Adrenal gland (tissue), 5 donors: ENCODE results near the gene CHIC2.

Experiments
- POLR2A ChIP-seq, 2 donors: fragments of 450-650 bp; IDR thresholded peaks; one replicate each; pipeline ENCODE4 v1.6.1; 2017; ENCODE audit warnings: antibody characterized with exemption in 2 of 2, mild to moderate bottlenecking in 2 of 2, moderate library complexity in 1 of 2
- TF ChIP-seq, protein P1 (sequence below), 6 experiments: fragments of 450-650 bp in 4 of 6; fragments of 200-600 bp in 2 of 6; sonication (generic) in 1 of 6; IDR thresholded peaks; 1 replicate in 5 of 6; 2 replicates in 1 of 6; pipeline versions ENCODE4 v1.5.1 to v1.8.0; 2016 to 2021; ENCODE audit warnings: antibody characterized with exemption in 6 of 6, mild to moderate bottlenecking in 2 of 6, moderate library complexity in 1 of 6
- donor health status: DM: no; HTN: no; CAD: no.

DNA sequence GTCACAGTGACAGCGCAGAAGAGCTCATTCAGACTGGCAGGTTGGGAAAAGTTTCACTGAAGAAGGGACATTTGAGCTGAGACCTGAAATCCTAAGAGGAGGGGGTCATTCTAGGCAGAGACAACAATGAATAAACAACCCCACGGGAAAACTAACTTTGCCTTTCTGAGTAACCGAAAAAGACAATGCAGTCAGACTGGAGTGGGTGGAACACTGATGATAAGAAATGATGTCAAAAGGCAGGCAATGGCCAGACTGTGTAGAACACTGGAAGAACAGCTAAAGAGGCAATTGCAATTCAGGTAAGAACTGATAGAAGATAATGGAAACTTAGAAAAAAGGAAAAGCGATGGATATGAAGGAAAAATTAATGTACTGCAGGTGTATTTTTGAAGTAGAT, 73.8 kb downstream of the CHIC2 start:
- no peak for TF ChIP-seq POLR2A (IDR thresholded peaks at IDR 0.05)
- TF ChIP-seq, protein P1, sequence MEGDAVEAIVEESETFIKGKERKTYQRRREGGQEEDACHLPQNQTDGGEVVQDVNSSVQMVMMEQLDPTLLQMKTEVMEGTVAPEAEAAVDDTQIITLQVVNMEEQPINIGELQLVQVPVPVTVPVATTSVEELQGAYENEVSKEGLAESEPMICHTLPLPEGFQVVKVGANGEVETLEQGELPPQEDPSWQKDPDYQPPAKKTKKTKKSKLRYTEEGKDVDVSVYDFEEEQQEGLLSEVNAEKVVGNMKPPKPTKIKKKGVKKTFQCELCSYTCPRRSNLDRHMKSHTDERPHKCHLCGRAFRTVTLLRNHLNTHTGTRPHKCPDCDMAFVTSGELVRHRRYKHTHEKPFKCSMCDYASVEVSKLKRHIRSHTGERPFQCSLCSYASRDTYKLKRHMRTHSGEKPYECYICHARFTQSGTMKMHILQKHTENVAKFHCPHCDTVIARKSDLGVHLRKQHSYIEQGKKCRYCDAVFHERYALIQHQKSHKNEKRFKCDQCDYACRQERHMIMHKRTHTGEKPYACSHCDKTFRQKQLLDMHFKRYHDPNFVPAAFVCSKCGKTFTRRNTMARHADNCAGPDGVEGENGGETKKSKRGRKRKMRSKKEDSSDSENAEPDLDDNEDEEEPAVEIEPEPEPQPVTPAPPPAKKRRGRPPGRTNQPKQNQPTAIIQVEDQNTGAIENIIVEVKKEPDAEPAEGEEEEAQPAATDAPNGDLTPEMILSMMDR (IDR thresholded peaks at IDR 0.05) = no peak
